SK-N-MC (cell line): ENCODE results near the gene RYR2.

Experiments
- DNase-seq: peaks from one replicate; pipeline ENCODE4 v3.0.0-alpha.2; 2011; ENCODE audit warnings: low read depth, low spot score
- H3K27ac ChIP-seq: fragments of 200-600 bp; sonication (generic); 2 replicates; pipeline ENCODE4 v1.5.1; 2016; ENCODE audit warnings: mixed run types
- H3K36me3 ChIP-seq: fragments of 200-600 bp; sonication (generic); 2 replicates; pipeline ENCODE4 v1.6.1; 2017; ENCODE audit warnings: antibody characterized with exemption, low read length, mixed read lengths; ENCODE audit not compliant: insufficient read depth
- H3K4me3 ChIP-seq: fragments of 200-600 bp; sonication (generic); 2 replicates; pipeline ENCODE4 v1.5.1; 2016
- H3K9ac ChIP-seq: fragments of 200-600 bp; sonication (generic); 2 replicates; pipeline ENCODE4 v1.8.0; 2017; ENCODE audit warnings: mixed run types, mixed read lengths; ENCODE audit not compliant: insufficient read length
- H3K9me3 ChIP-seq: fragments of 200-600 bp; sonication (generic); 2 replicates; pipeline ENCODE4 v1.6.1; 2017; ENCODE audit warnings: low read depth, mild to moderate bottlenecking, antibody characterized with exemption, low read length, moderate library complexity, mixed read lengths
- EZH2 ChIP-seq: fragments of 200-600 bp; sonication (generic); IDR thresholded peaks from one replicate; pipeline ENCODE4 v1.6.1; 2017; ENCODE audit warnings: antibody characterized with exemption
- FOXP2 ChIP-seq: optimal IDR thresholded peaks from 2 replicates; pipeline ENCODE3; 2011; ENCODE audit warnings: mild to moderate bottlenecking, moderate library complexity; ENCODE audit not compliant: insufficient read depth; ENCODE audit errors: extremely low read length, control extremely low read depth
- POLR2AphosphoS5 ChIP-seq: IDR thresholded peaks from 2 replicates; pipeline ENCODE4 v1.6.1; 2012; ENCODE audit warnings: mild to moderate bottlenecking, low read depth, low read length, borderline replicate concordance

RYR2 gene

DNA sequence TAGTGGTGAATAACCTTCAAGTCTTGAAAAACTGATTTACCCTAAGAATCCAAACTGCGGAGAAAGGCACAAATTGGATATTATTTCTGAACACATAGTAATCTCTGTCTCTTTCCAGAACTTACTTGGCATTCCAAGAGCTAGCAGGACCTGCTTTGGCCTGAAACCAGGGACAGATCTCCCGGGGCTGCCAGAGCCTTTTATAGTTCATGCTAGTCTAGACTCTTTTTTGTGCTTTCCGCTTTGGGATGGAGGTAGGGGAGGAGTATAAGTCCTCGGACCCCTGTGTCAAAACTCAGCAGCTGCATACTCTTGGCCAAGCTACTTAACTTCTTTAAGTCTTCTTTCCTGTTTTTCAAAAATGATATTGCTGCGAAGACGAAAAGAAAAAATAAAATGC is 3.8 kb upstream of the RYR2 start:
- Histone ChIP-seq H3K27ac (no peak overlapping the region), H3K36me3 (no peaks in the 10 kb centered on the region), H3K9me3 (no peaks in the 10 kb centered on the region), H3K4me3 (no peak overlapping the region), H3K9ac (no peak overlapping the region)
- no peak for DNase-seq
- TF ChIP-seq EZH2: no peak
- TF ChIP-seq POLR2AphosphoS5: no peak
- no peak for TF ChIP-seq FOXP2

DNA sequence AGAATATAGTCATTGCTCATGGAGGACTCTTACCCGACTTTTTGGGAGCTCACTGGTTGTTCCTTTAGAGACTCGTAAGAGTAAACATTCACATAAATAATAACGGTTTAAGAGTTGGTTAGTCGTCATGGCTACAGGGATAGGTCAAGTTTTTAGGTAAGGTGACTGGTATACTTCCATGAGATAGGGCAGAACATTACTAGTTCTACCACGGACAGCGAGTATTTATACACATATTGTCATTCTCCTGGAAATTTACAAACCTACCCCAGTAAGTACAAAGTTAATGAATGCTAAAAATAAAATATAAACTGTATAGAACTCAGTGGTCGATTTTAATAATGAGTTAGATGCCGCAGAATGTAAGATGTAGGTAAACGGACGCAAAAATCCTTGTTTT is 1.2 kb upstream of the RYR2 start:
- no peak for DNase-seq
- Histone ChIP-seq H3K36me3 (no peaks in the 10 kb centered on the region), H3K9ac (no peak overlapping the region), H3K4me3 (no peak overlapping the region), H3K9me3 (no peaks in the 10 kb centered on the region), H3K27ac (no peak overlapping the region)
- TF ChIP-seq EZH2 (no peak), POLR2AphosphoS5 (no peak), FOXP2 (no peak)

GRCh38 chr1:237041461-237041794 is 556 bp upstream of the RYR2 start:
- TF ChIP-seq POLR2AphosphoS5: no peak
- no peak for TF ChIP-seq EZH2
- no peak for TF ChIP-seq FOXP2
- Histone ChIP-seq H3K9ac (no peak overlapping the region), H3K36me3 (no peaks in the 10 kb centered on the region), H3K4me3 (peak overlapping the region; percentile 64), H3K9me3 (no peaks in the 10 kb centered on the region), H3K27ac (no peak overlapping the region)
- DNase-seq: no peak

DNA sequence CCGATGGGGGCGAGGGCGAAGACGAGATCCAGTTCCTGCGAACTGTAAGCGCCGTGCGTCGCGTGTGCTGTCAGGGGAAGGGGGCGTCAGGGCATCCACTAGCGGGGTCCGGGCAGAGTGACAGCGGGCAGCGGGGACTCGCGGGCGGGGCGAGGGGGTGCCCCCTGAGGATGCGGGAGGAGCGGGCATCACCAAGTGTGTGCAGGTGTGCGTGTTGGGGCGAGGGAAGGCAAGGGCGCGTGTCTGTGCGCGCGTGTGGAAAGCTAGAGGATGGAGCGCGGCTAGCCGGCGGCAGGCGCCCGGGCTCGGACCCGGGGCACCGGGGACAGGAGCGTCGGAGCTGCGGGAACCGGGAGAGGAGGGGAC is 525 bp downstream of the RYR2 start:
- TF ChIP-seq FOXP2 (no peak), EZH2 (no peak), POLR2AphosphoS5 (no peak)
- Histone ChIP-seq H3K9ac (peak overlapping the region; percentile 4), H3K9me3 (no peaks in the 10 kb centered on the region), H3K27ac (no peak overlapping the region), H3K36me3 (no peaks in the 10 kb centered on the region), H3K4me3 (peak overlapping the region; percentile 91)
- DNase-seq: no peak

DNA sequence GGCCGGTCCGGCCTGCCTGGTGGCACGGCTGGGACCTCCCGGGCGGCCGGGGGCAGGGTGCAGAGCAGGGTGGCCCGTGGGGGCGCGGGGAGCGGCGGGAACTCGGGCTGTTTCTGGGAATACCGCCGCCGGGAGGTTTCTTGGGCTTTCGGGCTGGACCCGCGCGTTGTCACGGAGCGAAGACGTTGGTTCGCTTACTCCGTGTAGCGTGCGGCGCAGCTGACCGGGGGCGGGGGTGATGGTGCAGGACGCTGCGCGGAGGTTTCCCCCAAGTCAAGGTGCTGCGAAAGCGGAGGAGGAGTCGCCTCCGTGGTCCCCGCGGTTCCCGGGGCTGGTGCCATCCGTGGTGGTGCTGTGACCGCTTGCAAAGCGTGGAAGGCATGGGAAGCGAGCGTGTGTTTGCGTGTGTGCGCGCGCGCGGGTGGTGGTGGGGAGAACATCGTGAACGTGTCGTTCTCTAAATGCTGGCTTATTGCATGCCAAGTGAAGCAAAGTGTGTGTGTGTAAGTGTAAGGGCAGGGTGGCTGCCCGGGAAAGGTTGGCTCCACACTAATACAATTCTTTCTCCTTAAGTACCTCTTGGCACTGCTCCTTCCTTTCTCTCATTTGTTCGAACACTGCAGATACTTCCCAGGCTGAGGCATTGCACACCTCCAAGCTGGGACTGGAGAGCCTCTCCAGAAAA is 1.1 kb downstream of the RYR2 start:
- Histone ChIP-seq H3K27ac (no peak overlapping the region), H3K36me3 (no peaks in the 10 kb centered on the region), H3K4me3 (peak overlapping the region; percentile 91), H3K9ac (peak overlapping the region; percentile 4), H3K9me3 (no peaks in the 10 kb centered on the region)
- TF ChIP-seq POLR2AphosphoS5 (no peak), FOXP2 (no peak), EZH2 (no peak)
- DNase-seq: no peak

DNA sequence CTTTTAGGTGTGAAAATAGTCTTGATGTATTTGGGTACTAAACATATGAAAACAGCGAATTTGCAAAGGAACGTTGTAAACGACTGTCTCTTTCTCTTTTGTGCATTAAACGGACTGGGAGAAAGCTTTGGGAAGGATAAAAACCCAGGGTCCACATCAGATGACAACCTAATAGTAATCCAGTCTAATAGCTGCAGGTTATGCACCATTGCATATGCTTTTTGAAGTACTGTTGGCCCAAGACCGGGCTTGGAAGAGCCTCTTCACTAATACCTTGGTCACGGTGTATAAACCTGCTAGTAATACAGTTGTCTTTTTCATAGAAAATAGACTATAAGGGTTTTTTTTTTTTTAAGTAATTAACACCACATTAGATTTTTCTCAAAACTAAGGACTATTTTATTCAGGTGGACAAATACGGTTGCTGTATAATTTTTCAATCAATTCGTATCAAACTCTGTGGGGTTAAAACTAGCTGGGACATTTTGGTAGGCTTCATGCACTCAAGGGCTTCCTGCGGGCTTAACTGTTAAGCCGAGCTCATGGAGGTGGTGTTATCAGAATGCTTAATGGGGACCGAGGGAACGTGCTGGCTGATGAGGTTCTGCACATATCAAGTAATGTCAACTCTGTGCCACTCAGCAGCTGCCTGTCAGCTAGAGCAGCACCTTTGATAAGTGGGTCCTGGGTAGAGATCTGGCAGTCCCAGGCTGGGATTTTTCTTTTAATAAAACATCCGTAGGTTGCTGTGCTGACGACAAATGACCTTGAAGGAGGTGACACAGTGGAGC is 2.1 kb downstream of the RYR2 start:
- no peak for TF ChIP-seq POLR2AphosphoS5
- no peak for TF ChIP-seq FOXP2
- no peak for TF ChIP-seq EZH2
- DNase-seq: no peak
- peak overlapping the region; percentile 91 for H3K4me3 ChIP-seq
- H3K9me3 ChIP-seq: no peaks in the 10 kb centered on the region
- no peaks in the 10 kb centered on the region for H3K36me3 ChIP-seq
- H3K27ac ChIP-seq: no peak overlapping the region
- H3K9ac ChIP-seq: peak overlapping the region; percentile 4

DNA sequence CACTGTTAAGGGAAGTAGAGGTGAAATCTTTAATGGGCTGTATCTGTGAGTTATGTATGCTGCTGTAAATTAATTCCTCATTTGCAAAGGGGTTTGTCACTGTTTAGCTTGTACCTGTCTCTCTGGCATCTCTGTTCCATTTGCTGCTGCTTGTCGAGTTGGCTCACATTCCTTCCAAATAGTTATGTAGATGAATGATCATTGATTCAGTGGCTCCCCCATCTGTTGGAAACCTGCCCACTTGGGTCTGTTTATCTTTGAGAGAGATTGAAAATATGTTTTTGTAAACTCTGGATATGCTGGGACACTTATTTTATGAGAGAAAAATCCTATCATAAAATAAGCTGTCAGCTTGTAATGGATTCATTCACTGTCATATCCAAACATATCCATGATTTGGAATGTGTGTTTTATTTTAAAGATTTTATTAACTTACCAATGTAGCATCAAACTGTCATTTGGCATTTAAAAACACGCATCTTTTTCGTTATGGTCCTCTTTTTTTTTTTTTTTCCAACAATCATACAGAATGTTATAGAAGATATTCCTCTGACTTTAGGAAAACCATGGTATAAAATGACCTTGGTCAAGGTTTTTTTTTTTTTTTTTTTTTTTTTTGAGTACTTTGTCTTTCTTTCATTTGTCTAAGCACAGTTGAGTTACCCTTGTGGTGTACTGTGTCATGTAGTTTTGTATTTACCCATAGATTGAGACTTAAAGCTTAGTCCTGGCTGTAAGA is 3.5 kb downstream of the RYR2 start:
- no peak overlapping the region for H3K9ac ChIP-seq
- no peak overlapping the region for H3K27ac ChIP-seq
- no peak for DNase-seq
- no peak for TF ChIP-seq POLR2AphosphoS5
- TF ChIP-seq EZH2: no peak
- no peak for TF ChIP-seq FOXP2
- no peaks in the 10 kb centered on the region for H3K9me3 ChIP-seq
- no peaks in the 10 kb centered on the region for H3K36me3 ChIP-seq
- H3K4me3 ChIP-seq: peak overlapping the region; percentile 28

DNA sequence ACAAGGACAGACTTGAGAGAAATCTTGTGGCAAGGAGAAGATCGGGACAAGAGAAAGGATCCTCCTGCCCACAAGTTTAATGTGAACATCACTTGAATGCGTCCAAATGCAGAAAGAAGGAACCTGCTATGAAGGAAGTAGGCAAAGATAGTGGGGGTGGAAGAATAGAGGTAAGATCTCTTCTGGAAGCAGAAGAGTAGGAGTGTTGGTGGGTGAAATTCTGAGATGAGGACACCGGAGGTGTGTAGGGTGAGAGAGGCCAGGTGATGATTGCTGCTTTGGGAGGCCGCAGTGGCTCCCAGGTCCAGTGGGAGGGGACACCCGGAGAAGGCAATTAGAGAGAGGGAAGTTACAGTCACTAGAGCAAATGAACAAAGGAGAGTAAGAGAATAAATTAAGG is 6.8 kb downstream of the RYR2 start:
- H3K36me3 ChIP-seq: no peaks in the 10 kb centered on the region
- H3K27ac ChIP-seq: no peak overlapping the region
- no peak for DNase-seq
- no peak overlapping the region for H3K4me3 ChIP-seq
- no peak overlapping the region for H3K9ac ChIP-seq
- no peaks in the 10 kb centered on the region for H3K9me3 ChIP-seq
- no peak for TF ChIP-seq POLR2AphosphoS5
